Sigmoid colon (tissue), 7 donors: Measurements from ENCODE around the gene ZDHHC5. TPM values are rescaled to one million over a fixed set of nuclear protein-coding genes. Genes with fewer than 3 reads are reported as not detected.

Source experiments
- DNase-seq: peaks from one replicate; pipeline ENCODE4 v3.0.0-alpha.2; 2019
- H3K27ac ChIP-seq, 4 donors: fragments of 200-600 bp; sonication (generic); one replicate each; pipeline ENCODE4 v1.5.1; 2016 to 2019; ENCODE audit warnings: mild to moderate bottlenecking in 1 of 4
- H3K27me3 ChIP-seq, 3 donors: fragments of 200-600 bp; sonication (generic); one replicate each; pipeline ENCODE4 v1.5.1; 2019; ENCODE audit warnings: mild to moderate bottlenecking in 1 of 3
- H3K36me3 ChIP-seq, 4 donors: fragments of 200-600 bp; sonication (generic); one replicate each; pipeline ENCODE4 v1.5.1; 2016 to 2019
- H3K4me1 ChIP-seq, 4 donors: fragments of 200-600 bp; sonication (generic); one replicate each; pipeline ENCODE4 v1.5.1; 2017 to 2019
- H3K4me3 ChIP-seq, 4 donors: fragments of 200-600 bp; sonication (generic); one replicate each; pipeline ENCODE4 v1.5.1; 2017 to 2019; ENCODE audit warnings: mild to moderate bottlenecking in 2 of 4, moderate library complexity in 1 of 4
- H3K9me3 ChIP-seq, 4 donors: fragments of 200-600 bp in 3 of 4; sonication (generic) in 3 of 4; one replicate each; pipeline versions ENCODE4 v1.5.1 to v1.6.1; 2013 to 2019
- EP300 ChIP-seq, 4 donors: sonication (generic); formaldehyde crosslinking; IDR thresholded peaks; one replicate each; pipeline ENCODE4 v1.6.1; 2017; ENCODE audit warnings: antibody characterized with exemption in 4 of 4
- POLR2A ChIP-seq, 2 donors: fragments of 450-650 bp; IDR thresholded peaks; one replicate each; pipeline ENCODE4 v1.6.1; 2016; ENCODE audit warnings: antibody characterized with exemption in 2 of 2, mild to moderate bottlenecking in 2 of 2, moderate library complexity in 2 of 2
- POLR2AphosphoS5 ChIP-seq, 4 donors: sonication (generic); formaldehyde crosslinking; IDR thresholded peaks; one replicate each; pipeline ENCODE4 v1.6.1; 2017; ENCODE audit warnings: antibody characterized with exemption in 4 of 4
- WGBS, 2 donors: extraction: QIAGEN DNeasy Blood & Tissue Kit; methylation state at CpG; one replicate each; pipeline ENCODE4 v1.1.7; 2013; 5-methylcytosine and 5-hydroxymethylcytosine counted together
- intact Hi-C: fragments of 100-400 bp; cut with DNase I; formaldehyde crosslinking; loops from one replicate; pipeline ENCODE4 v1.15.1; 2023
- polyA plus RNA-seq, 3 donors: library from polyadenylated mRNA; stranded (reverse); fragments of 200-250 nt; gene quantifications; one replicate each; pipeline ENCODE4 v1.2.3, GENCODE V29; 2013
- total RNA-seq, 4 donors: library from RNA; depleted of rRNA; stranded (reverse); fragments of >200 nt; gene quantifications; one replicate each; pipeline ENCODE4 v1.1.0, GENCODE V29; 2016
- TF ChIP-seq, protein P1 (sequence below), 4 experiments: fragments of 450-650 bp in 3 of 4; fragments of 200-600 bp in 1 of 4; IDR thresholded peaks; one replicate each; pipeline ENCODE4 v1.5.1; 2016 to 2019; ENCODE audit warnings: antibody characterized with exemption in 4 of 4, mild to moderate bottlenecking in 3 of 4, moderate library complexity in 2 of 4
- donor health status: healthy with polysubstance abuse.
- donor health status: Bipolar disorder and iron deficiency.
- donor health status: healthy.

Gene ZDHHC5
- total and polyA plus RNA-seq, 7 donors, result 13.6 to 42.5 (median 28.0) TPM

DNA sequence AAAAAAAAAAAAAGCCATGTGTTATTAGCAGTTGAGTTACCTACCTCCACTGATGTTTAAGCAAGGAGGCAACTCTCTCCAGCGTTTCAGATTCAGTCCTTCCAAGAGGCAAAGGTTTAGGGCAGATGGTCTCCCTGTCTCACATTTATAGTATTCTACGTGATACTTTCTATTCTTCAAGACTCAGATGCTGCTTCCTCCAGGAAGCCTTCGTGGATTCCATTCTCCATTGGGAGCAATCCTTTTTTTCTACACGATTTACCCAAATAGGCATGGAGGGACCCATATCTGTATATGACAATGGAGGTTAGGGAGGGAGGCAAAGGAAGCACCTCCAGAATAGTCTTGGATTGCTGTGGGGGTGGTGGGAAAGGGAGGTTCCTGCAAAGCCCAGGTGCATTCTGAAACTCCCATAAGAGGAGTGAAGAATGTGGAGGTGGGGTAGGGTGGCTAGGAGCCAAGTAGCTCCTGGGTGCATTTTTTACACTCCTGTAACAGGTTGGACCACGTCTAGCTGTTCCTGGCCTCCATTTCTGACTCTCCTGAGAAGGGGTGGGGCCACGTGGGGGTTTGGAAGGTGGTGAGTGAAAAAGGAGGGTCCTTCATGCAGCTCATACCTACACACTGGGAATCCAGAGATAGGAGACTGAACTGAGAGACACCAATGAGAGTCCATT, 34.4 kb upstream of the ZDHHC5 start:
- Histone ChIP-seq H3K9me3 (no peaks in the 10 kb centered on the region), H3K4me1 (peaks cover 0 to 9% (median 8%) of the 10 kb centered on the region in 4 donors), H3K4me3 (no peak overlapping the region), H3K27me3 (no peaks in the 10 kb centered on the region), H3K27ac (no peak overlapping the region), H3K36me3 (no peaks in the 10 kb centered on the region)
- no peak for TF ChIP-seq POLR2A (IDR thresholded peaks at IDR 0.05)
- TF ChIP-seq EP300 (IDR thresholded peaks at IDR 0.05), result no peak
- TF ChIP-seq, protein P1, sequence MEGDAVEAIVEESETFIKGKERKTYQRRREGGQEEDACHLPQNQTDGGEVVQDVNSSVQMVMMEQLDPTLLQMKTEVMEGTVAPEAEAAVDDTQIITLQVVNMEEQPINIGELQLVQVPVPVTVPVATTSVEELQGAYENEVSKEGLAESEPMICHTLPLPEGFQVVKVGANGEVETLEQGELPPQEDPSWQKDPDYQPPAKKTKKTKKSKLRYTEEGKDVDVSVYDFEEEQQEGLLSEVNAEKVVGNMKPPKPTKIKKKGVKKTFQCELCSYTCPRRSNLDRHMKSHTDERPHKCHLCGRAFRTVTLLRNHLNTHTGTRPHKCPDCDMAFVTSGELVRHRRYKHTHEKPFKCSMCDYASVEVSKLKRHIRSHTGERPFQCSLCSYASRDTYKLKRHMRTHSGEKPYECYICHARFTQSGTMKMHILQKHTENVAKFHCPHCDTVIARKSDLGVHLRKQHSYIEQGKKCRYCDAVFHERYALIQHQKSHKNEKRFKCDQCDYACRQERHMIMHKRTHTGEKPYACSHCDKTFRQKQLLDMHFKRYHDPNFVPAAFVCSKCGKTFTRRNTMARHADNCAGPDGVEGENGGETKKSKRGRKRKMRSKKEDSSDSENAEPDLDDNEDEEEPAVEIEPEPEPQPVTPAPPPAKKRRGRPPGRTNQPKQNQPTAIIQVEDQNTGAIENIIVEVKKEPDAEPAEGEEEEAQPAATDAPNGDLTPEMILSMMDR (IDR thresholded peaks at IDR 0.05), result no peak
- no peak for TF ChIP-seq POLR2AphosphoS5 (IDR thresholded peaks at IDR 0.05)
- 67 to 83% methylated on average over 6 of the region's 6 CpGs for WGBS, 2 donors
- intact Hi-C loops, result no loop called here
- DNase-seq, result no peak

DNA sequence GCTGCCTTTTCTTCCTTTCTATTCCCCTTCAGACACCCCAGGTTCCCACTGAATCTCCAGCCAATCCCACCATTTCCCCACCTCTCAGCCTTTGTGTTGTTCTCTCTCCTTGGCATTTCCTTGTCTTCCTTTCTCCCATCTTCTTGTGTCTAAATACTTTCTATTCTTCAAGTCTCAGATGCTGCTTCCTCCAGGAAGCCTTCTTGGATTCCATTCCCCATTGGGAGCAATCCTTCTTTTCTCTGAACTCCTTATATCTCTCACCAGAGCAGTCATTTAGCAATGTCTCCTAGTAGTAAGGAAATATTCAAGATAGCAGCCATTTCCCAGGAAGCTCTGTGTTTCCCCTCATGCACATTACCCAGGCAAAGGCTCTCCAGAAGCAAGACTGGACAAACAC, 33.6 kb upstream of the ZDHHC5 start:
- no peak for DNase-seq
- Histone ChIP-seq H3K36me3 (no peaks in the 10 kb centered on the region), H3K4me1 (peaks cover 0 to 16% (median 15%) of the 10 kb centered on the region in 4 donors), H3K27ac (no peak overlapping the region), H3K4me3 (no peak overlapping the region), H3K27me3 (no peaks in the 10 kb centered on the region), H3K9me3 (no peaks in the 10 kb centered on the region)
- intact Hi-C loops, result no loop called here
- no peak for TF ChIP-seq POLR2A (IDR thresholded peaks at IDR 0.05)
- TF ChIP-seq POLR2AphosphoS5 (IDR thresholded peaks at IDR 0.05), result no peak
- TF ChIP-seq, protein P1 (IDR thresholded peaks at IDR 0.05), result no peak
- no peak for TF ChIP-seq EP300 (IDR thresholded peaks at IDR 0.05)

DNA sequence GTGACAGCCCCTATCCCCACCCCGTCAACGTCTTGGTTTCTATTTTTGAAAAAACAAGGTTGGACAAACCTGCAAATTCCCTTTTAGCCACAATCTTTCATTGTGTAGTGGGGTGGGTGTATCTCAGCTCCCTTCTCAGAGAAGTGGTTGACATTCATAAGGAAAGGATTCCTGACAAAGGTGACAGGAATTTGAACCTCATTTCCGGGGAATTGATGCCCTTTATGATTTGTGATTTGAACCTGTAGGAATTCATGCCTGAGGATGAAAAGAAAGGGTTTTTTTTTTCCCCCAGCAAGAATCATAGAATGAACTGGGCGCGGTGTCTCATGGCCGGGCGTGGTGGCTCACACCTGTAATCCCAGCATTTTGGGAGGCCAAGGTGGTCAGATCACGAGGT, 32.7 kb upstream of the ZDHHC5 start:
- TF ChIP-seq EP300 (IDR thresholded peaks at IDR 0.05) (no peak), POLR2A (IDR thresholded peaks at IDR 0.05) (no peak), POLR2AphosphoS5 (IDR thresholded peaks at IDR 0.05) (no peak)
- TF ChIP-seq, protein P1 (IDR thresholded peaks at IDR 0.05), result no peak
- Histone ChIP-seq H3K27me3 (no peaks in the 10 kb centered on the region), H3K9me3 (no peaks in the 10 kb centered on the region), H3K4me1 (peaks cover 0 to 25% (median 24%) of the 10 kb centered on the region in 4 donors), H3K36me3 (no peaks in the 10 kb centered on the region), H3K27ac (no peak overlapping the region), H3K4me3 (no peak overlapping the region)
- intact Hi-C loops, result no loop called here
- DNase-seq, result no peak
- WGBS, 2 donors, result 57 to 80% methylated on average over 8 of the region's 8 CpGs

DNA sequence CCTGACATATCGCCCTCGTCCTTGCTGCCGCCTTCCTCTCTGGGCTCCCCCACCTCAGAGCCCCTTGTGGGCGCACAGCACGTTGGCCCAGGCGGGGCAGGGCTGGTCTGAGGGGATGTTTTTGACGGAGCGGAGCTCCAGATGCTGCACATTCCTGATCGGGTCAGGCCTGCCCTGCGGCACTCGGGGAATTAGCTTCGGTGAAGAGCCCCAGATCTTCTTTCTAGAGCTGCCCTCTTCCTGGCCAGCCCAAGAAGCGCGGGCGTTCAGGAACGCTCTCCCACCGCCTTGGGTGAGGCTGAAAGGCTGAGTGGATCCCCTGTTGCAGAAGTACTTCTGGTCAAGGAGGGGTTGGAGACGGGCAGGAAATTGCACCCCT, 30.3 kb upstream of the ZDHHC5 start:
- intact Hi-C loops, result loop anchor here (2.0 kb wide), 1 partner anchor 39 kb away; no protein-coding TSS in a partner anchor
- H3K36me3 ChIP-seq, result no peaks in the 10 kb centered on the region
- H3K4me1 ChIP-seq, result peaks cover 0 to 37% (median 34%) of the 10 kb centered on the region in 4 donors
- H3K4me3 ChIP-seq, result peak overlapping the region; percentile 61 to 92 (median 90)
- no peaks in the 10 kb centered on the region for H3K9me3 ChIP-seq
- no peak for DNase-seq
- TF ChIP-seq POLR2AphosphoS5 (IDR thresholded peaks at IDR 0.05), result no peak
- TF ChIP-seq, protein P1 (IDR thresholded peaks at IDR 0.05), result no peak
- TF ChIP-seq POLR2A (IDR thresholded peaks at IDR 0.05), result no peak
- TF ChIP-seq EP300 (IDR thresholded peaks at IDR 0.05), result no peak
- H3K27me3 ChIP-seq, result no peaks in the 10 kb centered on the region
- peak overlapping the region; percentile 79 to 86 (median 83) for H3K27ac ChIP-seq
- 31 to 59% methylated on average over 18 of the region's 18 CpGs for WGBS, 2 donors
